DMS153 treated with DMSO at 0.1 percent for 48 hours (cell line): ENCODE data around the gene COL6A6.

ENCODE experiments used
- DNase-seq: peaks from one replicate; lab custom pipeline; 2025; ENCODE audit not compliant: unreplicated experiment; lab: John Stamatoyannopoulos, UW

COL6A6 gene

GRCh38 chr3:130516645-130517512, at the start of gene COL6A6:
Gene COL6A6 (plus strand): TSS chr3:130517177. CDS start chr3:130560365, 43,188 bp downstream.
- DNase-seq = no peak

GRCh38 chr3:130468311-130468710, 48.7 kb upstream of the COL6A6 start:
- no peak for DNase-seq

GRCh38 chr3:130470126-130470525, 46.9 kb upstream of the COL6A6 start:
- no peak for DNase-seq

- no peak for DNase-seq
These were observed 43.6 kb upstream of the COL6A6 start for GRCh38 chr3:130473416-130473815.

GRCh38 chr3:130480736-130481135, 36.2 kb upstream of the COL6A6 start:
- no peak for DNase-seq

GRCh38 chr3:130488288-130488687, 28.7 kb upstream of the COL6A6 start:
- no peak for DNase-seq

- DNase-seq = no peak
These were observed 28.1 kb upstream of the COL6A6 start for GRCh38 chr3:130488769-130489450.

GRCh38 chr3:130490241-130490640, 26.7 kb upstream of the COL6A6 start:
- no peak for DNase-seq

GRCh38 chr3:130491431-130491830, 25.5 kb upstream of the COL6A6 start:
- DNase-seq = no peak

- no peak for DNase-seq
These were observed 12.3 kb upstream of the COL6A6 start for GRCh38 chr3:130504701-130505100.

- no peak for DNase-seq
These were observed 10.9 kb upstream of the COL6A6 start for GRCh38 chr3:130506031-130506430.

- no peak for DNase-seq
These were observed 9.2 kb upstream of the COL6A6 start for GRCh38 chr3:130507746-130508145.

- no peak for DNase-seq
These were observed 8.0 kb upstream of the COL6A6 start for GRCh38 chr3:130509008-130509407.

- no peak for DNase-seq
These were observed 2.3 kb upstream of the COL6A6 start for GRCh38 chr3:130514681-130515080.

GRCh38 chr3:130515755-130516154, 1.2 kb upstream of the COL6A6 start:
- DNase-seq = no peak

- no peak for DNase-seq
These were observed 625 bp downstream of the COL6A6 start for GRCh38 chr3:130517602-130518001.

- DNase-seq = no peak
These were observed 2.8 kb downstream of the COL6A6 start for GRCh38 chr3:130519754-130520153.

GRCh38 chr3:130522399-130522798, 5.4 kb downstream of the COL6A6 start:
- no peak for DNase-seq

GRCh38 chr3:130527426-130527825, 10.4 kb downstream of the COL6A6 start:
- DNase-seq = no peak

GRCh38 chr3:130528120-130528519, 11.1 kb downstream of the COL6A6 start:
- no peak for DNase-seq

- no peak for DNase-seq
These were observed 12.7 kb downstream of the COL6A6 start for GRCh38 chr3:130529486-130530215.

- DNase-seq = no peak
These were observed 16.3 kb downstream of the COL6A6 start for GRCh38 chr3:130533247-130533646.
